NCI-H345 treated with DMSO at 0.1 percent for 48 hours (cell line): ENCODE measurements around the gene ERICH6.

Source experiments
- DNase-seq: peaks from one replicate; lab custom pipeline; 2025; ENCODE audit not compliant: unreplicated experiment; lab: John Stamatoyannopoulos, UW

The ERICH6 gene

GRCh38 chr3:150736903-150737832, 33.4 kb upstream of the ERICH6 start:
- no peak for DNase-seq

GRCh38 chr3:150736316-150736719, 32.6 kb upstream of the ERICH6 start:
- DNase-seq = no peak

GRCh38 chr3:150734795-150735119, 31.0 kb upstream of the ERICH6 start:
- no peak for DNase-seq

- DNase-seq = no peak
Observed at GRCh38 chr3:150733936-150734794, 30.4 kb upstream of the ERICH6 start.

- DNase-seq = no peak
Observed at GRCh38 chr3:150733373-150733935, 29.7 kb upstream of the ERICH6 start.

GRCh38 chr3:150729682-150730360, 26.1 kb upstream of the ERICH6 start:
- DNase-seq = no peak

GRCh38 chr3:150727653-150728502, 24.2 kb upstream of the ERICH6 start:
- DNase-seq = no peak

GRCh38 chr3:150725548-150725947, 21.8 kb upstream of the ERICH6 start:
- DNase-seq = no peak

GRCh38 chr3:150723946-150724345, 20.2 kb upstream of the ERICH6 start:
- DNase-seq = no peak

- DNase-seq = no peak
Observed at GRCh38 chr3:150722267-150722666, 18.5 kb upstream of the ERICH6 start.

- DNase-seq = peak; percentile 42
Observed at GRCh38 chr3:150721285-150722130, 17.8 kb upstream of the ERICH6 start.

- DNase-seq = no peak
Observed at GRCh38 chr3:150720444-150720843, 16.7 kb upstream of the ERICH6 start.

GRCh38 chr3:150710097-150710496, 6.4 kb upstream of the ERICH6 start:
- DNase-seq = no peak

GRCh38 chr3:150703299-150703755, 393 bp downstream of the ERICH6 start:
- DNase-seq = no peak

- DNase-seq = no peak
Observed at GRCh38 chr3:150699068-150699639, 4.6 kb downstream of the ERICH6 start.

- no peak for DNase-seq
Observed at GRCh38 chr3:150697646-150698045, 6.1 kb downstream of the ERICH6 start.

- DNase-seq = no peak
Observed at GRCh38 chr3:150691414-150692040, 12.2 kb downstream of the ERICH6 start.

- no peak for DNase-seq
Observed at GRCh38 chr3:150687613-150688012, 16.1 kb downstream of the ERICH6 start.
